KMS-11 (cell line): Measurements from ENCODE around the gene ITSN1.
"Not testable (repeated sequence)": the region's sequence is repeated elsewhere in the genome, so short reads cannot be mapped to it uniquely, and the experiment has no call there.

Experiments used
- H2AFZ ChIP-seq: fragments of 200-600 bp; sonication (generic); 2 replicates; pipeline ENCODE4 v1.6.1; 2016; ENCODE audit warnings: antibody characterized with exemption, mixed run types, low read depth
- H3K27ac ChIP-seq: fragments of 200-600 bp; sonication (generic); 2 replicates; pipeline ENCODE4 v1.6.1; 2016; ENCODE audit warnings: mild to moderate bottlenecking, mixed run types
- H3K27me3 ChIP-seq: fragments of 200-600 bp; sonication (generic); 2 replicates; pipeline ENCODE4 v1.6.1; 2017; ENCODE audit warnings: mild to moderate bottlenecking, low read depth, mixed run types, moderate library complexity; ENCODE audit not compliant: insufficient read depth
- H3K36me3 ChIP-seq: fragments of 200-600 bp; sonication (generic); 2 replicates; pipeline ENCODE4 v1.6.1; 2017; ENCODE audit warnings: mild to moderate bottlenecking, mixed run types; ENCODE audit not compliant: insufficient read depth
- H3K4me1 ChIP-seq: fragments of 200-600 bp; sonication (generic); 2 replicates; pipeline ENCODE4 v1.6.1; 2016; ENCODE audit warnings: mild to moderate bottlenecking, low read depth, mixed run types; ENCODE audit not compliant: poor library complexity, severe bottlenecking
- H3K4me2 ChIP-seq: fragments of 200-600 bp; sonication (generic); 2 replicates; pipeline ENCODE4 v1.7.0; 2016; ENCODE audit warnings: mild to moderate bottlenecking, mixed run types
- H3K4me3 ChIP-seq: fragments of 200-600 bp; sonication (generic); IDR thresholded peaks from 2 replicates; pipeline ENCODE4 v1.6.1; 2017; ENCODE audit warnings: low read depth, low read length, mixed read lengths; ENCODE audit not compliant: insufficient read depth
- H3K79me2 ChIP-seq: fragments of 200-600 bp; sonication (generic); 2 replicates; pipeline ENCODE4 v1.6.1; 2016; ENCODE audit warnings: low read depth, mixed run types; ENCODE audit not compliant: insufficient read depth
- H3K9ac ChIP-seq: fragments of 200-600 bp; sonication (generic); 2 replicates; pipeline ENCODE4 v1.6.1; 2016; ENCODE audit warnings: mild to moderate bottlenecking, mixed run types
- H4K20me1 ChIP-seq: fragments of 200-600 bp; sonication (generic); 2 replicates; pipeline ENCODE4 v1.6.1; 2016; ENCODE audit warnings: mild to moderate bottlenecking, mixed run types; ENCODE audit not compliant: insufficient read depth
- TF ChIP-seq, protein P1 (sequence below): fragments of 200-600 bp; sonication (generic); conservative IDR thresholded peaks from 2 replicates; pipeline ENCODE4 v1.6.1; 2017; ENCODE audit warnings: low read depth, mild to moderate bottlenecking, antibody characterized with exemption, low read length, moderate library complexity, mixed read lengths

Gene ITSN1

DNA sequence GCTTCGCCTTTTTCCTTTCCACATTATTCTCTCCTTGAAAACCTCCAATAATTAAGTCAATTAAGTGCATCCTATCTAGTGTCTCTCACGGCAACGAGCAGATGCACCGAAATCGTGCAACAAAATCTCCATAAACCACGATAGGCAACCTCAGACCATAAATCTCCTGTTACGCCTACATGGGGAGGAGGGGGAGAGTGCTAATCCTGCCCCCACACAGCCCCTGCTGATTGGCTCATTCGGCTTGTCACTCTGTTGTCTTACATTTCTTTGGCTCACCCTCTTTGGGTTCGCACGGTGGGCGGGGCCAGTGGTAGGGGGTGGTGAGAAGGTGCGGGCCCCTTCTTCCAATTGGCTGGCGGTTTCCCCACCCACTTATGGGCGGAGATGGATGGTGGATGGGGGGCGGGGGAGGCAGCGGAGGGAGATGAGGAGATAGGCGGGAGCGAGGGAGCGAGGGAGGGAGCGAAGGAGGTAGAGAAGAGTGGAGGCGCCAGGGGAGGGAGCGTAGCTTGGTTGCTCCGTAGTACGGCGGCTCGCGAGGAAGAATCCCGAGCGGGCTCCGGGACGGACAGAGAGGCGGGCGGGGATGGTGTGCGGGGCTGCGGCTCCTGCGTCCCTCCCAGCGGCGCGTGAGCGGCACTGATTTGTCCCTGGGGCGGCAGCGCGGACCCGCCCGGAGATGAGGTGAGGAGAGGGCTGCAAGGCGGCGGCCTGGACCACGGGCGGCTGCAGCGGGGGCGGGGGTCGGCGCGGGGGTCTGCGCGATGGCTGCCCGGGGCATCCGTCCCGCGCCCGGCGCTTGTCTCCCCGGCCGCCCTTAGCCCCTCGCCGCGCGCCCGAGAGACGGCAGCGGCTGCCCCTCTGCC is at the start of gene ITSN1:
TSS of gene ITSN1 (plus strand) at position 475 of the 869 bp plus-strand sequence. CDS start 76,328 bp downstream, outside the sequence.
- Histone ChIP-seq H3K36me3 (no peaks in the 10 kb centered on the region), H3K27me3 (peaks cover 8% of the 10 kb centered on the region; the same call in 1 of the 2 replicates), H3K4me3 (peak within 1 kb of the TSS; percentile 73), H3K9ac (peak within 1 kb of the TSS; percentile 53), H3K4me2 (peak within 1 kb of the TSS; percentile 65), H3K79me2 (peaks cover 20% of the 10 kb centered on the region; the same call in 1 of the 2 replicates), H2AFZ (peak within 1 kb of the TSS; percentile 85), H4K20me1 (no peaks in the 10 kb centered on the region; the same call in 1 of the 2 replicates), H3K4me1 (peaks cover 21% of the 10 kb centered on the region), H3K27ac (peak within 1 kb of the TSS; percentile 47)
- TF ChIP-seq, protein P1, sequence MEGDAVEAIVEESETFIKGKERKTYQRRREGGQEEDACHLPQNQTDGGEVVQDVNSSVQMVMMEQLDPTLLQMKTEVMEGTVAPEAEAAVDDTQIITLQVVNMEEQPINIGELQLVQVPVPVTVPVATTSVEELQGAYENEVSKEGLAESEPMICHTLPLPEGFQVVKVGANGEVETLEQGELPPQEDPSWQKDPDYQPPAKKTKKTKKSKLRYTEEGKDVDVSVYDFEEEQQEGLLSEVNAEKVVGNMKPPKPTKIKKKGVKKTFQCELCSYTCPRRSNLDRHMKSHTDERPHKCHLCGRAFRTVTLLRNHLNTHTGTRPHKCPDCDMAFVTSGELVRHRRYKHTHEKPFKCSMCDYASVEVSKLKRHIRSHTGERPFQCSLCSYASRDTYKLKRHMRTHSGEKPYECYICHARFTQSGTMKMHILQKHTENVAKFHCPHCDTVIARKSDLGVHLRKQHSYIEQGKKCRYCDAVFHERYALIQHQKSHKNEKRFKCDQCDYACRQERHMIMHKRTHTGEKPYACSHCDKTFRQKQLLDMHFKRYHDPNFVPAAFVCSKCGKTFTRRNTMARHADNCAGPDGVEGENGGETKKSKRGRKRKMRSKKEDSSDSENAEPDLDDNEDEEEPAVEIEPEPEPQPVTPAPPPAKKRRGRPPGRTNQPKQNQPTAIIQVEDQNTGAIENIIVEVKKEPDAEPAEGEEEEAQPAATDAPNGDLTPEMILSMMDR = no peak

DNA sequence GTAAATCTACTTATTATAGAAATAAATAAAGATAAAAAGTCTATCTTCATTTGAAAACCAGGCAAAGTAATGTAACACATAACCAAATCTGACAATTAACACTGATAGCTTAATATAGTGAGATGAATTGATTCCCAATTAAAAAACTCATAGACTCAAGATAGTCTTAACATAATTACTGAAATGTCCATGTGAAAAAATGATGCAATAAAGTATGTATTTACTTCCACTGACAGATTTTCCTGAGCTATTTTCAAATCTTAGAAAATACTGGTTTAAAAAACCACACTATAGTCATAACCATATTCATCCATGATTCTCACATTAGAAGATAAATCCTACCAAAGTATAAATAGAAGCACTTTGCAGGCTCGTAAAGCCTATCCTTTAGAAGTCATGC is 44.2 kb upstream of the ITSN1 start:
- H2AFZ ChIP-seq = no peak overlapping the region
- no peaks in the 10 kb centered on the region for H3K27me3 ChIP-seq
- TF ChIP-seq, protein P1 = no peak
- no peaks in the 10 kb centered on the region for H4K20me1 ChIP-seq
- no peak overlapping the region for H3K9ac ChIP-seq
- H3K36me3 ChIP-seq = no peaks in the 10 kb centered on the region
- H3K27ac ChIP-seq = no peak overlapping the region
- no peak overlapping the region for H3K4me3 ChIP-seq
- H3K4me1 ChIP-seq = no peaks in the 10 kb centered on the region
- H3K4me2 ChIP-seq = no peak overlapping the region
- H3K79me2 ChIP-seq = no peaks in the 10 kb centered on the region

DNA sequence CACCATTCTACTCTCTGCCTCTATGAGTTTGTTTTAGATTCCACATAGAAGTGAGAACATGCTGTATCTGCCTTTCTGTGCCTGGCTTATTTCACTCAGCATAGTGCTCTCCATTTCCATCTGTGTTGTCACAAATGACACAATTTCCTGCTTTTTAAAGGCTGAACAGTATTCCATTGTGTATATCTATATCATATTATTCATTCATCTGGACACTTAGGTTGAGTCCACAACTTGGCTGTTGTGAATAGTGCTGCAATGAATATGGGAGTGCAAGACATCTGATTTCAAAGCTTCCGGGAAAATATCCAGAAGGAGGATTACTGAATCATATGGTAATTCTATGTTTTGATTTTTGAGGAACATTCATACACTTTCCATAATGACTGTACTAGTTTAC is 33.7 kb upstream of the ITSN1 start:
- Histone ChIP-seq H3K4me3 (no peak overlapping the region), H3K36me3 (no peaks in the 10 kb centered on the region)
- TF ChIP-seq, protein P1 = no peak

DNA sequence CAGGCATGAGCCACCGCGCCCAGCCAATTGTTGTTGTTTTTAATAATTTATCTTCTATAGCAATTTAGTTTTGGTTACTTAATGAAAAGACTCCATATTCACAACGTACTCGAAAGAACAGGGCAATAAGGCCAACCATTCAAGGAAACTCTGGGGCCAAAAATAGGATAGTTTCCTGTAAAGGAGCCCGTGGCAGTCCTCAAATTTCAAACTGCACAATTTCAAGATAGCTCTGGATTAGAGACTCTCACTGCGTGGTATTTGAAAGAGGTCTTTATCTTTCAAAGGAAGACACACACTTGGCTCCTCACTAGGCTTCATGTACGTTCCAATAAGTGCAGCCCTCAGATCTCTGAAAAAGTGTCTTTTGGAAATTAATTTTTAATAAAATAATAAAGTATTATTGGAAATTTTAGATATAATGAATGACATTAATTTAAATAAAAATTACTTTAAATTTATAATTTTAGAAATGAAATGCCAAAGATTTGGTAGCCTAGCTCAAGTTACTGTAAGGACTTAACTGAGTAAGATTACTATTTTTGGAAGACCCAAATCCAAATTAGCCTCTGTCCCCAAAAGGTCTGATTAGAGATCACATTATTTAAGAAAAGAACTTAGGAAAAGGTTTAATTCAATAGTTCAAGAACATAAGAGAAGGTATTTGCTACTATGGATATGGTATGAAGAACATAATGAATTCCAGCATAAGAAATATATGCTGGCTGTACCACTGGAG is 31.1 kb upstream of the ITSN1 start:
- no peak overlapping the region for H2AFZ ChIP-seq
- no peaks in the 10 kb centered on the region for H3K36me3 ChIP-seq
- no peak overlapping the region for H3K4me2 ChIP-seq
- no peak overlapping the region for H3K27ac ChIP-seq
- H3K27me3 ChIP-seq = no peaks in the 10 kb centered on the region
- no peaks in the 10 kb centered on the region for H3K4me1 ChIP-seq
- no peaks in the 10 kb centered on the region for H4K20me1 ChIP-seq
- no peaks in the 10 kb centered on the region for H3K79me2 ChIP-seq
- H3K9ac ChIP-seq = no peak overlapping the region
- H3K4me3 ChIP-seq = no peak overlapping the region
- TF ChIP-seq, protein P1 = no peak

More for the DNA sequence above, 33.7 kb upstream of the ITSN1 start:
- Histone ChIP-seq H3K79me2 (no peaks in the 10 kb centered on the region), H3K27ac (no peak overlapping the region), H3K4me2 (no peak overlapping the region), H2AFZ (no peak overlapping the region), H4K20me1 (no peaks in the 10 kb centered on the region), H3K9ac (no peak overlapping the region), H3K4me1 (no peaks in the 10 kb centered on the region), H3K27me3 (no peaks in the 10 kb centered on the region)

DNA sequence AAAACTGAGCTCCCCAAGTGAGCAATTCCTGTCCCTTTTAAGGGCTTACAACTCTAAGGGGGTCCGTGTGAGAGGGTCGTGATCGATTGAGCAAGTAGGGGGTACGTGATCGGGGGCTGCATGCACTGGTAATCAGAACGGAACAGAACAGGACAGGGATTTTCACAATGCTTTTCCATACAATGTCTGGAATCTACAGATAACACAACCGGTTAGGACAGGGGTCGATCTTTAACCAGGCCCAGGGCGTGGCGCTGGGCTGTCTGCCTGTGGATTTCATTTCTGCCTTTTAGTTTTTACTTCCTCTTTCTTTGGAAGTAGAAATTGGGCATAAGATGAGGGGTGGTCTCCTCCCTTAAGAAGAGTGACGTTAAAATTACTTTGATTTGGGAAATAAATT is 24.7 kb upstream of the ITSN1 start:
- H3K27ac ChIP-seq, H3K4me3 ChIP-seq, H3K4me1 ChIP-seq, H3K9ac ChIP-seq, H4K20me1 ChIP-seq, H3K27me3 ChIP-seq, H3K36me3 ChIP-seq, H3K79me2 ChIP-seq, H3K4me2 ChIP-seq, H2AFZ ChIP-seq: not testable (repeated sequence)
